ENCODE data around the gene BRD3OS. TPM values are rescaled to one million over a fixed set of nuclear protein-coding genes. Genes with fewer than 3 reads are reported as not detected.

Gene BRD3OS
- total and polyA plus RNA-seq, 2 of the 13 experiments (the other 11 are each of a cell fraction or from before 2014, with no cell fraction given), result 4.9 to 5.7 TPM

DNA sequence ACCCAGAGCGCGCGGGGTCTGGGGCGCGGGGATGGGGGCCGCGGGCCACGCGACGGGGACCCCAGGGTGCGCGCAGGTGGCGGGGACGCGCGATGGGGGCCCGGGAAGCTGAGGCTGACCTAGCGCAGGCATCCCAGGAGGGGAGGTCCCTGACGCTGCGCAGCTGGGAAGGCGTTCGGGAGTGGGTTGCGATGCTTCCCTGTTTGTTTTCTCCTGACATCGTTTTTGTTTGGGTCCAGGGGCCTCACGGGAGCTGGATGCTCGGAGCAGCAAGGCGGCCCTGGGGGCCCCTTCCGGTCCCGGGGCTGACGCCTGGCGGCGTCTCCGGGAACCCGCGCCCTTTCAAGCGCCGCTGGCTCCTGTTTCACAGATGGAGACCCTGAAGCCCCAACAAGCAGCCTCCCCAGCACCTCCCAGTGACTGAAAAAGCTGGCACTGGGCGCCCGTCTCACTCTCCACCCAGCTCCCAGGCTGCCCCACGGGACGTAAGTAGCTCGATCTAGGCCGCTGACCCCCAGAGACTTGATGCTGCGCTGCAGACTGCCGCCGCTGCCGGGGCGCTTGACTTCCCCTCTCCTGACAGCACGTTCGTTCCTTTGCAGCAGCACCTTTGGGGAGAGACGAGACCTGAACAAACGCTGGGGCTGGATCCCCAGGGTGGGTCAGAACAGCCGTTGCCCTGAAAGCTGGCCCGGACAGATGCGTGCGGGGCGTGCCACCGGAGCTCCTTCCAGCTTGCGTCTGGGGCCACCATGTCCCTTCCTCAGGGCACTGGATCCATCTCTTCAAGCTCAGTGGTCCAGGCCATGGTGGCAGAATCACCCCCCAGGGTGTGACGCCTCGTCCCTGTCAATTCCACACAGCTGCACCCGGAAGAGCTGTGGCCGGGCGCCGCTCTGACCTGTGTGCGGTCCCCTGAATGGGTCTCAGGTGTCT is 593 bp downstream of the BRD3OS start (continued):
- TF ChIP-seq SNAI1 (CRISPR knock-in tag; IDR thresholded peaks at IDR 0.05; ENCODE audit: borderline replicate concordance) (no peak), ZNF83 (CRISPR knock-in tag; IDR thresholded peaks at IDR 0.05; ENCODE audit: borderline replicate concordance) (no peak), THAP11 (CRISPR knock-in tag; IDR thresholded peaks at IDR 0.05) (no peak; the same call in 1 of the 2 replicates), ZNF841 (CRISPR knock-in tag; IDR thresholded peaks at IDR 0.05; ENCODE audit: borderline replicate concordance) (no peak), SMARCC2 (IDR thresholded peaks at IDR 0.05) (no peak), U2AF2 (IDR thresholded peaks at IDR 0.05; ENCODE audit: low read depth, low read length) (no peak), CBX5 (CRISPR knock-in tag; IDR thresholded peaks at IDR 0.05; ENCODE audit: borderline replicate concordance) (no peak), KLF11 (CRISPR knock-in tag; IDR thresholded peaks at IDR 0.05) (no peak), POGK (CRISPR knock-in tag; conservative IDR thresholded peaks at IDR 0.05) (0 out of 2 replicates have a peak, but pooled peaks have one; percentile 13), CBFB (CRISPR knock-in tag; IDR thresholded peaks at IDR 0.05) (no peak), DNMT3B (CRISPR knock-in tag; conservative IDR thresholded peaks at IDR 0.05) (no peak), NAIF1 (CRISPR knock-in tag; IDR thresholded peaks at IDR 0.05; ENCODE audit: borderline replicate concordance) (no peak), TCF7 (IDR thresholded peaks at IDR 0.05; ENCODE audit: low read depth) (peak; percentile 24; the same call in 1 of the 2 replicates), PHF21A (CRISPR knock-in tag; IDR thresholded peaks at IDR 0.05) (no peak), NFKBIZ (CRISPR knock-in tag; IDR thresholded peaks at IDR 0.05) (no peak)
- TF ChIP-seq, protein P1, sequence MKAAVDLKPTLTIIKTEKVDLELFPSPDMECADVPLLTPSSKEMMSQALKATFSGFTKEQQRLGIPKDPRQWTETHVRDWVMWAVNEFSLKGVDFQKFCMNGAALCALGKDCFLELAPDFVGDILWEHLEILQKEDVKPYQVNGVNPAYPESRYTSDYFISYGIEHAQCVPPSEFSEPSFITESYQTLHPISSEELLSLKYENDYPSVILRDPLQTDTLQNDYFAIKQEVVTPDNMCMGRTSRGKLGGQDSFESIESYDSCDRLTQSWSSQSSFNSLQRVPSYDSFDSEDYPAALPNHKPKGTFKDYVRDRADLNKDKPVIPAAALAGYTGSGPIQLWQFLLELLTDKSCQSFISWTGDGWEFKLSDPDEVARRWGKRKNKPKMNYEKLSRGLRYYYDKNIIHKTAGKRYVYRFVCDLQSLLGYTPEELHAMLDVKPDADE (CRISPR knock-in tag; IDR thresholded peaks at IDR 0.05), result no peak
- TF ChIP-seq, protein P2, sequence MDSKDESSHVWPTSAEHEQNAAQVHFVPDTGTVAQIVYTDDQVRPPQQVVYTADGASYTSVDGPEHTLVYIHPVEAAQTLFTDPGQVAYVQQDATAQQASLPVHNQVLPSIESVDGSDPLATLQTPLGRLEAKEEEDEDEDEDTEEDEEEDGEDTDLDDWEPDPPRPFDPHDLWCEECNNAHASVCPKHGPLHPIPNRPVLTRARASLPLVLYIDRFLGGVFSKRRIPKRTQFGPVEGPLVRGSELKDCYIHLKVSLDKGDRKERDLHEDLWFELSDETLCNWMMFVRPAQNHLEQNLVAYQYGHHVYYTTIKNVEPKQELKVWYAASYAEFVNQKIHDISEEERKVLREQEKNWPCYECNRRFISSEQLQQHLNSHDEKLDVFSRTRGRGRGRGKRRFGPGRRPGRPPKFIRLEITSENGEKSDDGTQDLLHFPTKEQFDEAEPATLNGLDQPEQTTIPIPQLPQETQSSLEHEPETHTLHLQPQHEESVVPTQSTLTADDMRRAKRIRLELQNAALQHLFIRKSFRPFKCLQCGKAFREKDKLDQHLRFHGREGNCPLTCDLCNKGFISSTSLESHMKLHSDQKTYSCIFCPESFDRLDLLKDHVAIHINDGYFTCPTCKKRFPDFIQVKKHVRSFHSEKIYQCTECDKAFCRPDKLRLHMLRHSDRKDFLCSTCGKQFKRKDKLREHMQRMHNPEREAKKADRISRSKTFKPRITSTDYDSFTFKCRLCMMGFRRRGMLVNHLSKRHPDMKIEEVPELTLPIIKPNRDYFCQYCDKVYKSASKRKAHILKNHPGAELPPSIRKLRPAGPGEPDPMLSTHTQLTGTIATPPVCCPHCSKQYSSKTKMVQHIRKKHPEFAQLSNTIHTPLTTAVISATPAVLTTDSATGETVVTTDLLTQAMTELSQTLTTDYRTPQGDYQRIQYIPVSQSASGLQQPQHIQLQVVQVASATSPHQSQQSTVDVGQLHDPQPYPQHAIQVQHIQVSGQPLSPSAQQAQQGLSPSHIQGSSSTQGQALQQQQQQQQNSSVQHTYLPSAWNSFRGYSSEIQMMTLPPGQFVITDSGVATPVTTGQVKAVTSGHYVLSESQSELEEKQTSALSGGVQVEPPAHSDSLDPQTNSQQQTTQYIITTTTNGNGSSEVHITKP (CRISPR knock-in tag; IDR thresholded peaks at IDR 0.05; ENCODE audit: low read depth), result no peak
- TF ChIP-seq, protein P3, sequence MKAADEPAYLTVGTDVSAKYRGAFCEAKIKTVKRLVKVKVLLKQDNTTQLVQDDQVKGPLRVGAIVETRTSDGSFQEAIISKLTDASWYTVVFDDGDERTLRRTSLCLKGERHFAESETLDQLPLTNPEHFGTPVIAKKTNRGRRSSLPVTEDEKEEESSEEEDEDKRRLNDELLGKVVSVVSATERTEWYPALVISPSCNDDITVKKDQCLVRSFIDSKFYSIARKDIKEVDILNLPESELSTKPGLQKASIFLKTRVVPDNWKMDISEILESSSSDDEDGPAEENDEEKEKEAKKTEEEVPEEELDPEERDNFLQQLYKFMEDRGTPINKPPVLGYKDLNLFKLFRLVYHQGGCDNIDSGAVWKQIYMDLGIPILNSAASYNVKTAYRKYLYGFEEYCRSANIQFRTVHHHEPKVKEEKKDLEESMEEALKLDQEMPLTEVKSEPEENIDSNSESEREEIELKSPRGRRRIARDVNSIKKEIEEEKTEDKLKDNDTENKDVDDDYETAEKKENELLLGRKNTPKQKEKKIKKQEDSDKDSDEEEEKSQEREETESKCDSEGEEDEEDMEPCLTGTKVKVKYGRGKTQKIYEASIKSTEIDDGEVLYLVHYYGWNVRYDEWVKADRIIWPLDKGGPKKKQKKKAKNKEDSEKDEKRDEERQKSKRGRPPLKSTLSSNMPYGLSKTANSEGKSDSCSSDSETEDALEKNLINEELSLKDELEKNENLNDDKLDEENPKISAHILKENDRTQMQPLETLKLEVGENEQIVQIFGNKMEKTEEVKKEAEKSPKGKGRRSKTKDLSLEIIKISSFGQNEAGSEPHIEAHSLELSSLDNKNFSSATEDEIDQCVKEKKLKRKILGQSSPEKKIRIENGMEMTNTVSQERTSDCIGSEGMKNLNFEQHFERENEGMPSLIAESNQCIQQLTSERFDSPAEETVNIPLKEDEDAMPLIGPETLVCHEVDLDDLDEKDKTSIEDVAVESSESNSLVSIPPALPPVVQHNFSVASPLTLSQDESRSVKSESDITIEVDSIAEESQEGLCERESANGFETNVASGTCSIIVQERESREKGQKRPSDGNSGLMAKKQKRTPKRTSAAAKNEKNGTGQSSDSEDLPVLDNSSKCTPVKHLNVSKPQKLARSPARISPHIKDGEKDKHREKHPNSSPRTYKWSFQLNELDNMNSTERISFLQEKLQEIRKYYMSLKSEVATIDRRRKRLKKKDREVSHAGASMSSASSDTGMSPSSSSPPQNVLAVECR (CRISPR knock-in tag; IDR thresholded peaks at IDR 0.05; ENCODE audit: borderline replicate concordance), result peak; percentile 50
